K562 (cell line): ENCODE results near the gene LEO1. TPM values are rescaled to one million over a fixed set of nuclear protein-coding genes. Genes with fewer than 3 reads are reported as not detected.

Experiments
- ELF4 ChIP-seq: fragments of 450-650 bp; formaldehyde crosslinking; IDR thresholded peaks from 2 replicates; pipeline ENCODE4 v1.4.0; 2022; ENCODE audit warnings: missing genetic modification characterization
- HEY1 ChIP-seq: fragments of 250-450 bp; sonication (Bioruptor Pico); IDR thresholded peaks from 2 replicates; pipeline ENCODE4 v1.5.0; 2020; ENCODE audit warnings: mild to moderate bottlenecking, moderate library complexity, borderline replicate concordance
- MAZ ChIP-seq, 2 experiments: fragments of 450-650 bp in 1 of 2; sonication (generic) in 1 of 2; formaldehyde crosslinking; IDR thresholded peaks in 1 of 2; conservative IDR thresholded peaks in 1 of 2; 2 replicates each; pipeline versions ENCODE4 v1.4.0 to v1.5.0; 2020; ENCODE audit warnings: mild to moderate bottlenecking in 1 of 2, missing genetic modification reagents in 1 of 2
- NFRKB ChIP-seq: fragments of 450-650 bp; IDR thresholded peaks from 2 replicates; pipeline ENCODE4 v1.6.1; 2016; ENCODE audit warnings: low read depth
- NFXL1 ChIP-seq: fragments of 450-650 bp; formaldehyde crosslinking; IDR thresholded peaks from 2 replicates; pipeline ENCODE4 v1.4.0; 2021; ENCODE audit warnings: mild to moderate bottlenecking
- PTRF ChIP-seq: fragments of 450-650 bp; IDR thresholded peaks from 2 replicates; pipeline ENCODE4 v1.6.1; 2016; ENCODE audit warnings: mild to moderate bottlenecking, missing genetic modification characterization, missing compliant biosample characterization
- RB1 ChIP-seq: fragments of 450-650 bp; IDR thresholded peaks from 2 replicates; pipeline ENCODE4 v1.6.1; 2017; ENCODE audit warnings: low read depth, mild to moderate bottlenecking
- SIRT6 ChIP-seq: IDR thresholded peaks from one replicate; pipeline ENCODE4 v1.6.1; 2012; ENCODE audit warnings: low read depth, mild to moderate bottlenecking, control low read depth, inconsistent platforms, low read length, moderate library complexity
- ZBTB9 ChIP-seq: fragments of 450-650 bp; formaldehyde crosslinking; IDR thresholded peaks from 2 replicates; pipeline ENCODE4 v1.4.0; 2020; ENCODE audit warnings: mild to moderate bottlenecking, moderate library complexity
- ZC3H4 ChIP-seq: sonication (generic); formaldehyde crosslinking; IDR thresholded peaks from 2 replicates; pipeline ENCODE4 v1.9.0; 2021; ENCODE audit warnings: missing genetic modification reagents, borderline replicate concordance
- ZKSCAN8 ChIP-seq: fragments of 200-800 bp; sonication (Bioruptor generic); IDR thresholded peaks from 2 replicates; pipeline ENCODE4 v1.6.1; 2016; ENCODE audit warnings: missing genetic modification characterization, missing compliant biosample characterization
- ZNF124 ChIP-seq: sonication (generic); formaldehyde crosslinking; IDR thresholded peaks from 2 replicates; pipeline ENCODE4 v1.8.1; 2022; ENCODE audit warnings: missing genetic modification reagents
- ZNF431 ChIP-seq: sonication (generic); formaldehyde crosslinking; IDR thresholded peaks from 2 replicates; pipeline ENCODE4 v1.8.0; 2022; ENCODE audit warnings: mild to moderate bottlenecking, missing genetic modification reagents
- polyA plus RNA-seq, 8 experiments: library from polyadenylated mRNA; depleted of rRNA in 4 of 8; stranded (reverse) in 5 of 8; unstranded in 3 of 8; fragments of >200 nt; fragmentation: Nextera tagmentation in 2 of 8; fragmentation: Illumina TruSeq in 1 of 8; extraction: Ambion mirVana in 2 of 8; extraction: Trizol in 1 of 8; gene quantifications; 2 replicates each; pipeline versions ENCODE4 v1.2.1 to v1.2.3, GENCODE V29; 2011 to 2014; ENCODE audit warnings: inconsistent platforms in 1 of 8, missing spikeins in 1 of 8
- total RNA-seq, 7 experiments: library from RNA; depleted of rRNA in 6 of 7; stranded (reverse); fragments of >200 nt in 6 of 7; fragmentation: Illumina TruSeq in 2 of 7; extraction: Trizol in 2 of 7; gene quantifications; 2 replicates each; pipeline versions ENCODE4 v1.2.1 to v1.2.3, GENCODE V29; 2011 to 2021; ENCODE audit warnings: low replicate concordance in 1 of 7
- TF ChIP-seq, protein P1 (sequence below), 3 experiments: IDR thresholded peaks in 2 of 3; conservative IDR thresholded peaks in 1 of 3; 2 replicates each; pipeline ENCODE4 v1.5.1; 2011 to 2012; ENCODE audit warnings: low read length in 3 of 3, mild to moderate bottlenecking in 3 of 3, control low read depth in 2 of 3, improper control_type of control experiment in 1 of 3, inconsistent platforms in 1 of 3, low read depth in 1 of 3, mixed read lengths in 1 of 3, moderate library complexity in 1 of 3; ENCODE audit not compliant: insufficient read depth in 2 of 3
- TF ChIP-seq, protein P2 (sequence below): fragments of 450-650 bp; formaldehyde crosslinking; IDR thresholded peaks from 2 replicates; pipeline ENCODE4 v1.4.0; 2022; ENCODE audit warnings: missing genetic modification characterization
- TF ChIP-seq, protein P3 (sequence below): sonication (generic); formaldehyde crosslinking; IDR thresholded peaks from 2 replicates; pipeline ENCODE4 v1.8.1; 2023; ENCODE audit warnings: mild to moderate bottlenecking, missing genetic modification reagents
- TF ChIP-seq, protein P4 (sequence below): fragments of 450-650 bp; IDR thresholded peaks from 2 replicates; pipeline ENCODE4 v1.6.1; 2017; ENCODE audit warnings: antibody characterized with exemption
- TF ChIP-seq, protein P5 (sequence below): fragments of 250-450 bp; sonication (Bioruptor Pico); IDR thresholded peaks from 2 replicates; pipeline ENCODE4 v1.8.0; 2021; ENCODE audit warnings: moderate library complexity, mild to moderate bottlenecking, inconsistent platforms

LEO1 gene
- total and polyA plus RNA-seq, 9 of the 15 experiments (the other 6 are each of a cell fraction or from before 2014, with no cell fraction given), result 8.4 to 48.3 (median 37.9) TPM

- TF ChIP-seq, protein P1, sequence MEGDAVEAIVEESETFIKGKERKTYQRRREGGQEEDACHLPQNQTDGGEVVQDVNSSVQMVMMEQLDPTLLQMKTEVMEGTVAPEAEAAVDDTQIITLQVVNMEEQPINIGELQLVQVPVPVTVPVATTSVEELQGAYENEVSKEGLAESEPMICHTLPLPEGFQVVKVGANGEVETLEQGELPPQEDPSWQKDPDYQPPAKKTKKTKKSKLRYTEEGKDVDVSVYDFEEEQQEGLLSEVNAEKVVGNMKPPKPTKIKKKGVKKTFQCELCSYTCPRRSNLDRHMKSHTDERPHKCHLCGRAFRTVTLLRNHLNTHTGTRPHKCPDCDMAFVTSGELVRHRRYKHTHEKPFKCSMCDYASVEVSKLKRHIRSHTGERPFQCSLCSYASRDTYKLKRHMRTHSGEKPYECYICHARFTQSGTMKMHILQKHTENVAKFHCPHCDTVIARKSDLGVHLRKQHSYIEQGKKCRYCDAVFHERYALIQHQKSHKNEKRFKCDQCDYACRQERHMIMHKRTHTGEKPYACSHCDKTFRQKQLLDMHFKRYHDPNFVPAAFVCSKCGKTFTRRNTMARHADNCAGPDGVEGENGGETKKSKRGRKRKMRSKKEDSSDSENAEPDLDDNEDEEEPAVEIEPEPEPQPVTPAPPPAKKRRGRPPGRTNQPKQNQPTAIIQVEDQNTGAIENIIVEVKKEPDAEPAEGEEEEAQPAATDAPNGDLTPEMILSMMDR (IDR thresholded peaks at IDR 0.05 in 2 of 3, conservative IDR thresholded peaks at IDR 0.05 in 1 of 3; ENCODE audit: insufficient read depth in 2 of 3, low read depth in 1 of 3, low read length in 3 of 3), result no peak
- TF ChIP-seq, protein P2, sequence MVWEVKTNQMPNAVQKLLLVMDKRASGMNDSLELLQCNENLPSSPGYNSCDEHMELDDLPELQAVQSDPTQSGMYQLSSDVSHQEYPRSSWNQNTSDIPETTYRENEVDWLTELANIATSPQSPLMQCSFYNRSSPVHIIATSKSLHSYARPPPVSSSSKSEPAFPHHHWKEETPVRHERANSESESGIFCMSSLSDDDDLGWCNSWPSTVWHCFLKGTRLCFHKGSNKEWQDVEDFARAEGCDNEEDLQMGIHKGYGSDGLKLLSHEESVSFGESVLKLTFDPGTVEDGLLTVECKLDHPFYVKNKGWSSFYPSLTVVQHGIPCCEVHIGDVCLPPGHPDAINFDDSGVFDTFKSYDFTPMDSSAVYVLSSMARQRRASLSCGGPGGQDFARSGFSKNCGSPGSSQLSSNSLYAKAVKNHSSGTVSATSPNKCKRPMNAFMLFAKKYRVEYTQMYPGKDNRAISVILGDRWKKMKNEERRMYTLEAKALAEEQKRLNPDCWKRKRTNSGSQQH (CRISPR knock-in tag), result no peak
- TF ChIP-seq ZNF431 (CRISPR knock-in tag), result no peak
- no peak for TF ChIP-seq SIRT6
- TF ChIP-seq HEY1 (CRISPR knock-in tag), result no peak
- no peak for TF ChIP-seq ZBTB9 (CRISPR knock-in tag)
- TF ChIP-seq ZNF124 (CRISPR knock-in tag), result no peak
- TF ChIP-seq ZC3H4 (CRISPR knock-in tag), result no peak
- no peak for TF ChIP-seq ELF4
- TF ChIP-seq NFRKB, result no peak
- no peak for TF ChIP-seq RB1
- TF ChIP-seq, protein P3, sequence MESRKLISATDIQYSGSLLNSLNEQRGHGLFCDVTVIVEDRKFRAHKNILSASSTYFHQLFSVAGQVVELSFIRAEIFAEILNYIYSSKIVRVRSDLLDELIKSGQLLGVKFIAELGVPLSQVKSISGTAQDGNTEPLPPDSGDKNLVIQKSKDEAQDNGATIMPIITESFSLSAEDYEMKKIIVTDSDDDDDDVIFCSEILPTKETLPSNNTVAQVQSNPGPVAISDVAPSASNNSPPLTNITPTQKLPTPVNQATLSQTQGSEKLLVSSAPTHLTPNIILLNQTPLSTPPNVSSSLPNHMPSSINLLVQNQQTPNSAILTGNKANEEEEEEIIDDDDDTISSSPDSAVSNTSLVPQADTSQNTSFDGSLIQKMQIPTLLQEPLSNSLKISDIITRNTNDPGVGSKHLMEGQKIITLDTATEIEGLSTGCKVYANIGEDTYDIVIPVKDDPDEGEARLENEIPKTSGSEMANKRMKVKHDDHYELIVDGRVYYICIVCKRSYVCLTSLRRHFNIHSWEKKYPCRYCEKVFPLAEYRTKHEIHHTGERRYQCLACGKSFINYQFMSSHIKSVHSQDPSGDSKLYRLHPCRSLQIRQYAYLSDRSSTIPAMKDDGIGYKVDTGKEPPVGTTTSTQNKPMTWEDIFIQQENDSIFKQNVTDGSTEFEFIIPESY (CRISPR knock-in tag), result no peak
- TF ChIP-seq, protein P4, sequence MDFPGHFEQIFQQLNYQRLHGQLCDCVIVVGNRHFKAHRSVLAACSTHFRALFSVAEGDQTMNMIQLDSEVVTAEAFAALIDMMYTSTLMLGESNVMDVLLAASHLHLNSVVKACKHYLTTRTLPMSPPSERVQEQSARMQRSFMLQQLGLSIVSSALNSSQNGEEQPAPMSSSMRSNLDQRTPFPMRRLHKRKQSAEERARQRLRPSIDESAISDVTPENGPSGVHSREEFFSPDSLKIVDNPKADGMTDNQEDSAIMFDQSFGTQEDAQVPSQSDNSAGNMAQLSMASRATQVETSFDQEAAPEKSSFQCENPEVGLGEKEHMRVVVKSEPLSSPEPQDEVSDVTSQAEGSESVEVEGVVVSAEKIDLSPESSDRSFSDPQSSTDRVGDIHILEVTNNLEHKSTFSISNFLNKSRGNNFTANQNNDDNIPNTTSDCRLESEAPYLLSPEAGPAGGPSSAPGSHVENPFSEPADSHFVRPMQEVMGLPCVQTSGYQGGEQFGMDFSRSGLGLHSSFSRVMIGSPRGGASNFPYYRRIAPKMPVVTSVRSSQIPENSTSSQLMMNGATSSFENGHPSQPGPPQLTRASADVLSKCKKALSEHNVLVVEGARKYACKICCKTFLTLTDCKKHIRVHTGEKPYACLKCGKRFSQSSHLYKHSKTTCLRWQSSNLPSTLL, result no peak
- no peak for TF ChIP-seq NFXL1 (CRISPR knock-in tag)
- TF ChIP-seq, protein P5, sequence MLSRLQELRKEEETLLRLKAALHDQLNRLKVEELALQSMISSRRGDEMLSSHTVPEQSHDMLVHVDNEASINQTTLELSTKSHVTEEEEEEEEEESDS, result no peak
- no peak for TF ChIP-seq ZKSCAN8 (CRISPR knock-in tag)
- TF ChIP-seq PTRF (tag), result no peak
- TF ChIP-seq MAZ (CRISPR knock-in tag; conservative IDR thresholded peaks at IDR 0.05 in 1 of 2, IDR thresholded peaks at IDR 0.05 in 1 of 2), result 0 out of 4 replicates have a peak, but pooled peaks of 1 of the 2 experiments have one; percentile 7
Observed at GRCh38 chr15:52013151-52013791, 41.7 kb upstream of the LEO1 start (continued).
